Thyroid gland (tissue), 4 donors: ENCODE measurements around the gene AIRE. TPM values are rescaled to one million over a fixed set of nuclear protein-coding genes. Genes with fewer than 3 reads are reported as not detected.

ENCODE experiments used
- DNase-seq, 2 donors: peaks; one replicate each; pipeline ENCODE4 v3.0.0-alpha.2; 2019
- H3K27ac ChIP-seq, 3 donors: fragments of 200-600 bp; sonication (generic); 1 replicate in 2 of 3; 2 replicates in 1 of 3; pipeline ENCODE4 v1.5.1; 2016 to 2019; ENCODE audit warnings: mild to moderate bottlenecking in 1 of 3, moderate library complexity in 1 of 3
- H3K27me3 ChIP-seq: fragments of 200-600 bp; sonication (generic); one replicate; pipeline ENCODE4 v1.5.1; 2019
- H3K36me3 ChIP-seq, 2 donors: fragments of 200-600 bp; sonication (generic); one replicate each; pipeline ENCODE4 v1.5.1; 2016 to 2019
- H3K4me1 ChIP-seq, 2 donors: fragments of 200-600 bp; sonication (generic); one replicate each; pipeline ENCODE4 v1.5.1; 2017 to 2019
- H3K4me3 ChIP-seq, 3 donors: fragments of 200-600 bp; sonication (generic); replicated peaks in 1 of 3; 1 replicate in 2 of 3; 2 replicates in 1 of 3; pipeline ENCODE4 v1.5.1; 2016; ENCODE audit warnings: mild to moderate bottlenecking in 1 of 3
- H3K9me3 ChIP-seq: fragments of 200-600 bp; sonication (generic); one replicate; pipeline ENCODE4 v1.5.1; 2017
- CTCF ChIP-seq, 6 experiments: fragments of 200-600 bp in 3 of 6; fragments of 450-650 bp in 3 of 6; sonication (generic) in 3 of 6; IDR thresholded peaks; one replicate each; pipeline ENCODE4 v1.5.1; 2016 to 2019; ENCODE audit warnings: antibody characterized with exemption in 6 of 6, mild to moderate bottlenecking in 2 of 6, inconsistent platforms in 1 of 6, moderate library complexity in 1 of 6
- POLR2A ChIP-seq, 2 donors: fragments of 450-650 bp; IDR thresholded peaks; one replicate each; pipeline ENCODE4 v1.6.1; 2017; ENCODE audit warnings: antibody characterized with exemption in 2 of 2, mild to moderate bottlenecking in 2 of 2, moderate library complexity in 1 of 2
- WGBS, 2 donors: methylation state at CpG; one replicate each; pipeline ENCODE4 v1.1.5; 2017; 5-methylcytosine and 5-hydroxymethylcytosine counted together
- intact Hi-C: fragments of 100-400 bp; cut with DNase I; formaldehyde crosslinking; loops from one replicate; pipeline ENCODE4 v1.15.1; 2023
- total RNA-seq, 4 donors: library from RNA; depleted of rRNA; stranded (reverse); fragments of >200 nt; gene quantifications; one replicate each; pipeline ENCODE4 v1.2.3, GENCODE V29; 2016

Gene AIRE
- total RNA-seq, 4 donors from 2014 or later: 0.13 TPM; not detected in 3

- TF ChIP-seq POLR2A (IDR thresholded peaks at IDR 0.05): no peak
- TF ChIP-seq CTCF (IDR thresholded peaks at IDR 0.05): no peak
- peaks cover 21 to 30% of the 10 kb centered on the region in 2 donors for H3K36me3 ChIP-seq
- no peak for DNase-seq
- intact Hi-C loops: no loop called here
- no peaks in the 10 kb centered on the region for H3K4me1 ChIP-seq
- H3K9me3 ChIP-seq: no peaks in the 10 kb centered on the region
- H3K27ac ChIP-seq: no peak overlapping the region
- 92 to 96% methylated on average over 15 to 18 of the region's 28 CpGs for WGBS, 2 donors
- H3K4me3 ChIP-seq: no peak overlapping the region
- H3K27me3 ChIP-seq: no peaks in the 10 kb centered on the region
These were observed 25.2 kb downstream of the AIRE start for GRCh38 chr21:44310628-44311507.

DNA sequence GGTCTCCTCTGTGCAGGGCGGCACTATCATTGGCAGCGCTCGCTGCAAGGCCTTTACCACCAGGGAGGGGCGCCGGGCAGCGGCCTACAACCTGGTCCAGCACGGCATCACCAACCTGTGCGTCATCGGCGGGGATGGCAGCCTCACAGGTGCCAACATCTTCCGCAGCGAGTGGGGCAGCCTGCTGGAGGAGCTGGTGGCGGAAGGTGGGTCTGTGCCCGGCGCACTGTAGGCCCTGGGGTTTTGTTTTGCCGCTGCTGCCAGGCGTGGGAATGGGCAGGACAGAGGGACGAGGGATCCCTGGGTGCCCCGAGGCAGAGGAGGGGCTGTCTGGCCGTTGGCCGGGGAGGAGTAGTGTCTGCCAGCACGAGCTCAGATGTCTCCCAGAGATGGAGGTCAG, 26.4 kb downstream of the AIRE start:
- DNase-seq: no peak
- TF ChIP-seq CTCF (IDR thresholded peaks at IDR 0.05) (no peak), POLR2A (IDR thresholded peaks at IDR 0.05) (no peak)
- WGBS, 2 donors: 97% methylated on average over 10 to 19 of the region's 22 CpGs
- Histone ChIP-seq H3K36me3 (peaks cover 24 to 30% of the 10 kb centered on the region in 2 donors), H3K9me3 (no peaks in the 10 kb centered on the region), H3K27me3 (no peaks in the 10 kb centered on the region), H3K4me3 (no peak overlapping the region), H3K4me1 (no peaks in the 10 kb centered on the region), H3K27ac (no peak overlapping the region)
- intact Hi-C loops: no loop called here

DNA sequence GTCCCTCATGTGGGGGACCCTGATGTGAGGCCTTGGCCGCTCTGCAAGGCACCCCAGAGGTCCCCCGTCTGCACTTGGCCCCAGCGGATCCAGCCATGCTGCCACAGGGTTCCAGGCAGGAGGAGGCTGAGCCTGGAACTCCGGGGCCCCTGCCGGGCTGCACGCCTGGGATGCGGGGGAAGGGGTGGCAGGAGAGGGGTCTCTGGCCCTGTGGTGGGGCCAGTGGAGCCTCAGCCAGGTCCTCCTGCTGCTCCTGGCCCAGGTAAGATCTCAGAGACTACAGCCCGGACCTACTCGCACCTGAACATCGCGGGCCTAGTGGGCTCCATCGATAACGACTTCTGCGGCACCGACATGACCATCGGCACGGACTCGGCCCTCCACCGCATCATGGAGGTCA, 27.0 kb downstream of the AIRE start:
- DNase-seq: no peak
- Histone ChIP-seq H3K9me3 (no peaks in the 10 kb centered on the region), H3K4me3 (no peak overlapping the region), H3K27ac (no peak overlapping the region), H3K27me3 (no peaks in the 10 kb centered on the region), H3K36me3 (peaks cover 28 to 30% of the 10 kb centered on the region in 2 donors), H3K4me1 (no peaks in the 10 kb centered on the region)
- 99% methylated on average over 16 of the region's 19 CpGs; no CpG with 5 or more reads in 1 of the 2 donors for WGBS, 2 donors
- TF ChIP-seq POLR2A (IDR thresholded peaks at IDR 0.05): no peak
- no peak for TF ChIP-seq CTCF (IDR thresholded peaks at IDR 0.05)
- intact Hi-C loops: no loop called here

GRCh38 chr21:44313451-44313850, 27.8 kb downstream of the AIRE start:
- Histone ChIP-seq H3K27ac (no peak overlapping the region), H3K4me1 (no peaks in the 10 kb centered on the region), H3K36me3 (peaks cover 28 to 30% of the 10 kb centered on the region in 2 donors), H3K4me3 (no peak overlapping the region), H3K27me3 (no peaks in the 10 kb centered on the region), H3K9me3 (no peaks in the 10 kb centered on the region)
- 93 to 99% methylated on average over 3 to 10 of the region's 13 CpGs for WGBS, 2 donors
- no peak for TF ChIP-seq POLR2A (IDR thresholded peaks at IDR 0.05)
- TF ChIP-seq CTCF (IDR thresholded peaks at IDR 0.05): no peak
- no peak for DNase-seq
- intact Hi-C loops: no loop called here

- intact Hi-C loops: no loop called here
- no peaks in the 10 kb centered on the region for H3K9me3 ChIP-seq
- H3K36me3 ChIP-seq: peaks cover 28 to 30% of the 10 kb centered on the region in 2 donors
- no peak for DNase-seq
- no peak overlapping the region for H3K27ac ChIP-seq
- no peaks in the 10 kb centered on the region for H3K27me3 ChIP-seq
- TF ChIP-seq POLR2A (IDR thresholded peaks at IDR 0.05) (no peak), CTCF (IDR thresholded peaks at IDR 0.05) (no peak)
- WGBS, 2 donors: 88 to 94% methylated on average over 8 to 12 of the region's 15 CpGs
- no peak overlapping the region for H3K4me3 ChIP-seq
- H3K4me1 ChIP-seq: no peaks in the 10 kb centered on the region
These were observed 28.5 kb downstream of the AIRE start for GRCh38 chr21:44314128-44314527.
